ENCODE measurements around the gene NOTCH3. TPM values are rescaled to one million over a fixed set of nuclear protein-coding genes. Genes with fewer than 3 reads are reported as not detected.

The NOTCH3 gene
- total RNA-seq, 1 experiment from 2014 or later: 44.7 TPM

DNA sequence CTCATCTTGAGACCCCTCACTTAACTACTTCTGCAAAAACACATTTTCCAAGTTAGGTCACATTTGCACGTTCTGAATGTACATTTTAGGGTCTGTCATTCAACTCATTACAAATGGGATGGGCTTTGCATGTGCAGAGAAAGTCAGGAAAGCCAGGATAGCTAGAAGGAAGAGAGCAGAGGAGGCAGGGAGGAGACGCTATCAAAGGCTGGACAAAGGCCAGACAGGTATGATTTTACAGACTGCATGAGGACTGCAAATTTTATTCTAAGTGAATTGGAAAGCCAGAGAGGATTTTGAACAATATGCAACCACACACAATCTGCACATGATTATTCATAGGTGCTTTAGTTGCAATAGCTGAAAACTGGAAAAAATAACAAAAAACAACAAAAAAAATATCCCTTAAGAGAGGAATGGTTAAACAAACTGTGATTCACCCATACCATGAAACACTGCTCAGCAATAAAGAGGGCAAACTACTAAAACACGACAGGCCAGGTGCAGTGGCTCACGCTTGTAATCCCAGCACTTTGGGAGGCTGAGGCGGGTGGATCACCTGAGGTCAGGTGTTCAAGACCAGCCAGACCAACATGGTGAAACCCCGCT is 72.5 kb downstream of the NOTCH3 start:
- CTCF ChIA-PET: no interaction called here
- intact Hi-C loops (cut with micrococcal nuclease; ENCODE audit: unreplicated experiment): no loop called here
- Mint-ChIP-seq H3K9me3 (ENCODE audit: low read depth, unreplicated experiment) (no peaks in the 10 kb centered on the region), H3K27me3 (ENCODE audit: unreplicated experiment) (no peaks in the 10 kb centered on the region), H3K4me3 (ENCODE audit: low read depth, unreplicated experiment) (no peak overlapping the region), H3K4me1 (ENCODE audit: low read depth, unreplicated experiment) (peaks cover 8% of the 10 kb centered on the region), H3K36me3 (ENCODE audit: insufficient read depth, unreplicated experiment) (peaks cover 16% of the 10 kb centered on the region), H3K27ac (ENCODE audit: unreplicated experiment) (no peak overlapping the region)
- DNase-seq: no peak
- BruUV-seq (replicated peaks): no TSS peak
- TF ChIP-seq, protein P1, sequence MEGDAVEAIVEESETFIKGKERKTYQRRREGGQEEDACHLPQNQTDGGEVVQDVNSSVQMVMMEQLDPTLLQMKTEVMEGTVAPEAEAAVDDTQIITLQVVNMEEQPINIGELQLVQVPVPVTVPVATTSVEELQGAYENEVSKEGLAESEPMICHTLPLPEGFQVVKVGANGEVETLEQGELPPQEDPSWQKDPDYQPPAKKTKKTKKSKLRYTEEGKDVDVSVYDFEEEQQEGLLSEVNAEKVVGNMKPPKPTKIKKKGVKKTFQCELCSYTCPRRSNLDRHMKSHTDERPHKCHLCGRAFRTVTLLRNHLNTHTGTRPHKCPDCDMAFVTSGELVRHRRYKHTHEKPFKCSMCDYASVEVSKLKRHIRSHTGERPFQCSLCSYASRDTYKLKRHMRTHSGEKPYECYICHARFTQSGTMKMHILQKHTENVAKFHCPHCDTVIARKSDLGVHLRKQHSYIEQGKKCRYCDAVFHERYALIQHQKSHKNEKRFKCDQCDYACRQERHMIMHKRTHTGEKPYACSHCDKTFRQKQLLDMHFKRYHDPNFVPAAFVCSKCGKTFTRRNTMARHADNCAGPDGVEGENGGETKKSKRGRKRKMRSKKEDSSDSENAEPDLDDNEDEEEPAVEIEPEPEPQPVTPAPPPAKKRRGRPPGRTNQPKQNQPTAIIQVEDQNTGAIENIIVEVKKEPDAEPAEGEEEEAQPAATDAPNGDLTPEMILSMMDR (IDR thresholded peaks at IDR 0.05; ENCODE audit: unreplicated experiment): no peak

DNA sequence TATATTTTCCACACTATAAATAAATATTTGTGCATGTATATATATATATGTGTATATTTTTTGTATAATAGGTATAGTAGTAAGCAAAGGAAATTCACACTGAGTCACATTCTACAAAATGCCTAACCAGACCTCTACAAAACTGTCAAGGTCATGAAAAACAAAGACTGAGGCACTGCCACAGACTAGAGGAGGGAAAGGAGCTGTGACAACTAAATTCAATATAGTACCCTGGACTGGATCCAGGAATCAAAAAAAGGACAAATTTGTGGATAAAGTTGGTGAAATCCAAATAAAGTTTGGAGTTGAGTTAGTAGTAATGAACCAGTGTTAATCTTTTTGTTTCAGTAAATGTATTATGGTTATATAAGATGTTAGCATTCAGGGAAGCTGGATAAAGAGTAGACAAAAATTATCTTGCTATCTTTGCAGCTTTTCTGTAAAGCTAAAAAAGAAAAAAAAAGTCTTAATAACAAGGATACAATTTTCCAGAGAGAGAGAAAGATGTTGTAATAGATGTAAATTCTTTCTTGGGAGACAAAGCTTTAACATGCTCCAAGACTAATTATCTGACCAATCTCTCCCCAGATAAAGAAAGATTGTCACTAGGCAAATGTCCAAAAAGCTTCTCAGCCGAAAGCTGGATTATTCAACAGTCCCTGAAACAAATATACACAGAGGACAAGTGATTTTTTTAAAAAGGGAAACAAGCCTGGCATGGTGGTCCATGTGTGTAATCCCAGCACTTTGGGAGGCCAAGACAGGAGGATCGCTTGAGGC is 74.5 kb downstream of the NOTCH3 start:
- intact Hi-C loops (cut with micrococcal nuclease; ENCODE audit: unreplicated experiment): no loop called here
- Mint-ChIP-seq H3K27me3 (ENCODE audit: unreplicated experiment) (no peaks in the 10 kb centered on the region), H3K9me3 (ENCODE audit: low read depth, unreplicated experiment) (no peaks in the 10 kb centered on the region), H3K36me3 (ENCODE audit: insufficient read depth, unreplicated experiment) (peaks cover 21% of the 10 kb centered on the region), H3K27ac (ENCODE audit: unreplicated experiment) (no peak overlapping the region), H3K4me3 (ENCODE audit: low read depth, unreplicated experiment) (peak overlapping the region; percentile 89), H3K4me1 (ENCODE audit: low read depth, unreplicated experiment) (peaks cover 8% of the 10 kb centered on the region)
- no TSS peak for BruUV-seq (replicated peaks)
- no peak for DNase-seq
- TF ChIP-seq, protein P1 (IDR thresholded peaks at IDR 0.05; ENCODE audit: unreplicated experiment): no peak
- CTCF ChIA-PET: interaction anchor here (0.6 kb wide), 1 partner anchor 34 kb away, joined by 4 read pairs; no protein-coding TSS in a partner anchor

DNA sequence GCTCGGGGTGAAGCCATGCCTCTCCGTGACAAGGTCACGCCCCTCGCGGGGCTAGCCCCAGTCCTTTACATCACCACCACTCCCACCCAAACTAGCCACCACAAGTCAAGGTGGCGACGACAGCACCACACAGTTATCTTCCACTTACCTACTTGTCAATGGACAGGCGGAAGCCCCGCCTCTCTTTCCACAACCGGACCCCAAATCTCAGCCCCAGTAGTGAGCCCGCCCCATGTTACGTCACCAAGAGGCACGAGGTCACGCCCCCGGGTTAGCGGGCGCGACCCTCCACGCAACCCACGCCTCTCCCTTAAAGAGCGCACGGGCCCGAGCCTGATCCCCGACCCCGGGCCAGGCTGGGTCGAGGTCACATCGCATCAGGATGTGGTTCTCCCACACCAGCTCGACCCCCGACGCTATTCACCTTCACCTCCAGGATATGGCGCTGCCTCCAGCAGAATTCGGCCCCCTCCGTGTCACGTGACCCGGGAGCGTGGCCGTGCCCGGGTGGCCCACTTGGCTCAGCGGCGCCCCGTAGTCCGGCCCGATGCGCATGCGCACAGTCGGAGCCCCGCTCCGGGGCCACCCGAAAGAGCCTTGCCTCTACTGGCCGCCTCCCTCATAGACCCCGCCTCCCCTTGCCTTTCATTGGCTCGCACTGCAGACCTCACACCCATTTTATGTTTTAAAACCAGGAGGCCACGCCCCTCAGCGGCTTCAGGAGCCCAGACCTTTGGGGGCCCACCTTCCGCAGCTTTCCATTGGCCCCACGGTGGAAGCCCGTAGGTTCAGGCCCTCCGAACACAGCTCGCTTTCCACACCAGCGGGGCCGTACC is 75.3 kb downstream of the NOTCH3 start:
- H3K4me3 Mint-ChIP-seq (ENCODE audit: low read depth, unreplicated experiment): peak overlapping the region; percentile 89

More for the DNA sequence above, 75.3 kb downstream of the NOTCH3 start:
- H3K27ac Mint-ChIP-seq (ENCODE audit: unreplicated experiment): peak overlapping the region; percentile 95
- TF ChIP-seq, protein P1 (IDR thresholded peaks at IDR 0.05; ENCODE audit: unreplicated experiment): no peak
- DNase-seq: peak; percentile 96
- H3K36me3 Mint-ChIP-seq (ENCODE audit: insufficient read depth, unreplicated experiment): peaks cover 24% of the 10 kb centered on the region
- TSS peak; percentile 39 for BruUV-seq (replicated peaks)
- peaks cover 7% of the 10 kb centered on the region for H3K4me1 Mint-ChIP-seq (ENCODE audit: low read depth, unreplicated experiment)
- H3K27me3 Mint-ChIP-seq (ENCODE audit: unreplicated experiment): no peaks in the 10 kb centered on the region
- intact Hi-C loops (cut with micrococcal nuclease; ENCODE audit: unreplicated experiment): loop anchor here (1.0 kb wide), 1 partner anchor 25 kb away; no protein-coding TSS in a partner anchor
- CTCF ChIA-PET: no interaction called here
- H3K9me3 Mint-ChIP-seq (ENCODE audit: low read depth, unreplicated experiment): no peaks in the 10 kb centered on the region
